HG02642 (cell line): ENCODE results near the gene OR11A1.

Source experiments
- ATAC-seq: cut with Tn5 transposase; IDR thresholded peaks from one replicate; pipeline ENCODE4 v1.9.1; 2021; ENCODE audit warnings: mild to moderate bottlenecking; ENCODE audit not compliant: unreplicated experiment, poor library complexity

OR11A1 gene, protein sequence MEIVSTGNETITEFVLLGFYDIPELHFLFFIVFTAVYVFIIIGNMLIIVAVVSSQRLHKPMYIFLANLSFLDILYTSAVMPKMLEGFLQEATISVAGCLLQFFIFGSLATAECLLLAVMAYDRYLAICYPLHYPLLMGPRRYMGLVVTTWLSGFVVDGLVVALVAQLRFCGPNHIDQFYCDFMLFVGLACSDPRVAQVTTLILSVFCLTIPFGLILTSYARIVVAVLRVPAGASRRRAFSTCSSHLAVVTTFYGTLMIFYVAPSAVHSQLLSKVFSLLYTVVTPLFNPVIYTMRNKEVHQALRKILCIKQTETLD

DNA sequence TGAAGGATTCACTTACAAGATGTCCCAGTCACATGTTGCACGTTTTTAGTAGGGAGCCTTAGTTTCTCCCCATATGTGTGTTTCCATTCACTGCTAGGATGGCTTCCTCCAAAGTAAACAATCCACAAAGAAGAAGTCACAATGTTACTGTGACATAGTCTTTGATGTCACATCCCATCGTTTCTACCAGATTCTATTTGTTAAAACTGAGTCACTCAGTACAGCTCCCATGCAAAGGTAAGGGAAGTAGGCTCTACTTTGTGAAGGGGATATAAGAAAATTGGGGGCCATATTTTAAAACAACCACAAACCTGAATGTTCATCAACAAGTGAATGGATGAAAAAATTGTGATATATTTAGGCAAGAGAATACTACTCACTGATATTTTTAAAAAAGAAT lies at the start of gene OR11A1, which contains the start of gene OR2H1:
TSS of gene OR11A1 (minus strand) at position 101 of the 400 bp plus-strand sequence. CDS start 29,430 bp downstream, outside the sequence.
TSS of gene OR2H1 (plus strand) at position 185 of the 400 bp plus-strand sequence. CDS start 4,615 bp downstream, outside the sequence.
- no peak for ATAC-seq

DNA sequence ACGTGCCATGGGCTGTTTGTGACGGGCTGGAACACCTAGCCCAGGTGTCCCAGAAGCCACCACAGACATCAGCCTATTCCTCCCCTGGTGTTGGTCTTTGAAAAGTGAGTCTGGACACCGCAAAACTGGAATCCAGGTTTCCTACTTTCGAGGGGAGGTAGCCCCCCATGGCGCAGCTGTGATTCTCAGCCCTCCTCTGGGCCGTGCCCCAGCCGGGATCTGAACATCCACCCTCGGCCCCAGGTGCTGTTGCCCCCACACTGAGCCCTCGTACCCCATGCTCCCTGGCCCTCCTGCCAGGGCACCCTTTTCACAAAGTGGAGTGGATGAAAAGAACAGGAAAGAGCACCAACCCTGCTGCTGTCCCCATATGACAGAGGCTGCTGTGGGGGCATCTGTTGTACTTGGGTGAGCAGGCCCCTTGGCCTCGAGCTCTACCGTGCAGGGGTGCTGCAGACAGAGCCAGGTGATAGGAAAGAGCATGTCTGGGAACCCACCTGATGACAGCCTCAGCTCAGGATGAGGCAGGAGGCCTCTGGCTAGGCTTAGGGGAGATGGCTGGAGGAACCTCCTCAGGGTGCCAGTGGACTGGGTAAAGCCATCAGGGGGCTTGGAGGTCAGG lies 49.7 kb upstream of the OR11A1 start:
- ATAC-seq: no peak

DNA sequence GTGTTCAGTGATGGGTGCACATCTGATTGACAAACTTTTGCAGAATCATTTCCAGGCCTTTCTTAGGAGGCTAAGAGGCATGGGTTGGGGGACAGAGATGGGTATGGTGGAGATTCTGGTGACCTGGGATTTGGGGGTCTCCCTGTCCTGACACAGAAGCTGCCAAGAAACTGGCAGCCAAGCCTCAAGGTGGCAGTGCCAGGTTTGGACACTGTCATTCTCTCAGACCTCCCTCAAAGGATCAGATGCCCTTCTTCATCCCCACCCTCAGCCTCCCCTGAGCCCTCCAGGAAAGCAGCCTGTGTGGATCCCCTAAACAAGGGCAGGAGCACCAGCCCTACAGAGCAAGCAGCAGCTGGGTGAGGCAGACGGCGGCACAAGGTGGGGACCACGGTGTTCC lies 48.9 kb upstream of the OR11A1 start:
- no peak for ATAC-seq

DNA sequence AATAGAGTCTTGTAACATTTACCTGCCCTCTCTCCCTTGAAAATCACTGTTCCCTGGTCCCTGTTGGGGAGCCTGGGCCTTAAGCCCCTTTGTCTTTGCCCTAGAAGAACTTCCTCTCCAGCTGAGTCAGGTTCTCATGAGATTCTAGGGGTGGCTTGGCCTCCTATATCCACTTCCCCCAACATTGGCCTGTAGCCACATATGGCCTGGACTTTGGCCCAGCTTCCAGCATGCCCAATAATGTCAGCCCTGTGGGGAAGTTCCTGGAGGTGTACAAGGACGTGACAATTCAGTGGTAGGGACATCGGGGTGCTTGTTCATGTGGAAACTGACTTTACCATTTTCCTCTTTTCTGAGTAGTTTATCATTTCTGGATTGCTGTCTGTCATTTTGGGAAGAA lies 48.1 kb upstream of the OR11A1 start:
- no peak for ATAC-seq

DNA sequence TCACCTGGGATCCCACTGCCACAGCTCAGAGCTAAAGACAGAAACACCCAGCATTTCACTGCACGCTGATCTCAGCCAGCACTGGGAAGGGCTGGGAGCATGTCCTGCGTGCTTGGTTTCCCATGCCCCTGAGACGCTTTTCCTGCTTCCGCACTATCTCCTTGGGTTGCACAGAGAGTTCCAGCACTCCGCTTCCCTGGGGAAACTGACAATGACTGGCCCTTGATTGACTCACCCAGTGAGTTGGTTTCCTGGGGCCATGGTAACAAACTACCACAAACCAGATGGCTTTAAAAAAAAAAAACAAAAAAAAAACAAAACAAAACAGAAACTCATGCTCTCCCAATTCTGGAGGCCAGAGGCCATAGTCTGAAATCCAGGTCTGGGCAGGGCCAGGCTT lies 45.7 kb upstream of the OR11A1 start:
- no peak for ATAC-seq

DNA sequence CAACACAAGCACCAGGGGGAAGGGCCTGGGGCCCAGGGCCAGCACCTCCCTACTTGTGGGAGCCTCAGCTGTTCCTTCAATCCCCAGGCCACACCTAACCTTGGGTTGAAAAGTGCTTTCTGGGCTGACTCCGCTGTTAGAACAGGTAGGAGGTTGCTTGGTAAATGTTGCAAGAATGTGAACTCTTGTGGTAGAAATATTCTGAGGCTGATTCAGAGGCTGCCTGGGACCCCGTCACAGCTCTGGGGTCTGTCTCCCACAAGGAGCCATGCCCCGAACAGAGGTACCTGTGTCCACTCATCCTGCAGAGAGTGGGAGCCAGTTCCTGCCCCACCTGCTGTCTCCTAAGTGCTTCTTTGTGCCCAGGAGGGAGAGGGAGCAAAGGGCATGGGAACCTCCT lies 45.3 kb upstream of the OR11A1 start:
- ATAC-seq: no peak

DNA sequence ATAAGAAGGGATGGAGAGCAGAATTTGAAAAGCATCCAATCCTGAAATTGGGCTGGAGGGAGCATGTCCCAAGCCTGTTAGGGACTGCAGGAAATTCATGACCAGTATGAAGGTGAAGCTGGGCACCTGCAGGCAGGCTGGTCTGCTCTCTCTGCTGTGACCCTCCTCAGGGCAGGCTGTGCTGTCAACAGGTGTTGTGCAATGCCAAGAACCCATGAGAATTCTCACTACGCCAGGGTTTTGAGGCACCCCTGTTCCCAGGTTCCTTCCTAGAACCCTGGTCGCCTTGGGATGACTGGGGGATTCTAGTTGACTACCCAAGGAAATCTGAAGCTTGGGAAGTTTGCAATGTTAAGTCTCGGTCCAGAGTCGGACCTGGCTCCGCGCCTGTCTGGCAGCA lies 44.2 kb upstream of the OR11A1 start:
- no peak for ATAC-seq

DNA sequence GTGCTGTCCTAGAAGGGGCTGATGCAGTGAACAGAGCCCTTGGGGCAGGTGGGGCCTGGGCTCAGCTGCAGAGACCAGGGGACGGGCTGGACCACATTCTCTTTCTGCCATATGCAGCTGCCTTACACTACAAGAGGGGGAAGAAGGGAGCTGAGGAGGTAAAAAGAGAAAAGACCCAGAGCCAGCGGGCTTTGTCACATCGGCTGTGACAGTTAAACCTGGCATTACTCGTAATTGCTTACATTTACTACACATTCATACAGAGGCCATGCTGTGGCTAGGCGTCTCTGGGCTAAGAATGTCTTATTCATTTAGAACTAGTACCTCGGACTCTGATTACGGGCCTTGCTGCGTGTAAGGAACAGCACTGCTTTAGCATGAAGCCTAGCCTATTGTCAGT lies 43.7 kb upstream of the OR11A1 start:
- ATAC-seq: no peak

DNA sequence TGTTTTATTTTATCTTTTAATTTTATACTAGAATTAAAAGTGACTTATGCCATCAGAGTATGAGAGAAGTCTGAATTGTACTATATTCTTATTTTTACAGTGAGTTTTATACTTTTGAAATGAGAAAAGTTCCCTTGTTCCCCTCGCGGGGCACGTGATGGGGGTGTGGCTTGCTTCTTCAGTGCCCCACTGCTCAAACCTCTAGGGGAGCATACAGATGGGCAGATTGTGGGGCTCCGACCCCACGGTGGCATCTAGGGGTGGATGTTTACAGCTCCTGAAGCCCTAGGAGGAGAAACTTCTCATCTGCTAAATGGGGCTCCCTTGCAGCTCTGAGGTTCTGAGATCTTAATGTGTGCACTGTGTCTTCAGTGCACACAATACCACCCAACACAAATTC lies 42.8 kb upstream of the OR11A1 start:
- ATAC-seq: no peak

DNA sequence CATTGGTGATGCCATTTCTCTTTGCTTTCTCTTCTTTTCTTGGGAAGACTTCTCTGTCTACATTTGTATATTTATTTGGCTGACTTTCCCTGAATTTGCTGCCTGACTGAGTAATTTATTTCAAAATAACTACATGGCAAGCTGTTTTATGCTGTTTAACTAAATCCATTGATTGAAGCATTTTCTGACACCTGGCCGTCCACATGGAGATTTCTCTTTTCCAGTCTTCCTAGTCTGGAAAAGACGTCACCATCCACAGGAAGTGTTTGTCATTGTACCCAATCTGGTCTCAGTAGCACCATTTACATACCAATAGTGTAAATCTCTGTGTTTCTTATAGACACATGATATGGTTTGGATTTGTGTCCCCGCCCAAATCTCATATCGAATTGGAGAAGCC lies 40.1 kb upstream of the OR11A1 start:
- ATAC-seq: no peak

DNA sequence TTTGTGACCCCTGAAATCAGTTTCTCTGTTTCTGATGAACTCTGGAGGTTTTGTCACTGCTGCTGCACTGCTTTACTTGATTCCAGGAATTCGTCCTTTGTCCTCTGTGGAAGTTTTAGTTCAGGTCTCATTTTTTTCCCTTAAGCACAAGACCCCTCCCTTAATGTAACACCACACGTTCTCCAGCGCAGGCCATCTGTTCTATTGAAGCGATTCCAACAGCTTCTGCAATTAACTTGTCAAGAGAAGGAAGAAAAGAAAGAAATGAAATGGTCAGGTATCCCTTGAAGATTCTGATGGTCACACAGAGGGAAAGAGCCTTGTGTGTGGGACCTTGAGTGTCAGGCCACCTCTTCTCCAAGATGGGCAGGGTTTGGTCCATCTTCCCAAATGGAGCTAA lies 38.7 kb upstream of the OR11A1 start:
- ATAC-seq: no peak

DNA sequence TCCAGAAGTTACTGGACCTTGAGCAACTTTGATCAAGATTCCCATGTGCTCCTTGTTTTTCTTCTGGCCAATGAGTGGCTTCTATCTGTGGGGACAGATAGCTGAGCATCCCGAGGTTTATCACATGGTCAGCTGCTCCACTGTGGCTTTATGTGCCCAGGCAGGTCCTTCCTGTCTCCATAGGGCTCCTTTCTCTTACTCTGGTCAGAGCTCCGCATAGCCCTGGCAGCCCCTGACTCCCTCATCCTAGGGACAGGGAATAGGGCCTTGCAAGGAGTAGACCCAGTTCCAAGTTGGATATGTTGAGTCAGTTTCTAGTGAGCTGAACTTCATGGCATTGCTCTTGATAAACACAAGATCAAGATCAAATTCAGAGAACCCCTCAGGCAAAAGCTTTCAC lies 37.3 kb upstream of the OR11A1 start:
- ATAC-seq: no peak

DNA sequence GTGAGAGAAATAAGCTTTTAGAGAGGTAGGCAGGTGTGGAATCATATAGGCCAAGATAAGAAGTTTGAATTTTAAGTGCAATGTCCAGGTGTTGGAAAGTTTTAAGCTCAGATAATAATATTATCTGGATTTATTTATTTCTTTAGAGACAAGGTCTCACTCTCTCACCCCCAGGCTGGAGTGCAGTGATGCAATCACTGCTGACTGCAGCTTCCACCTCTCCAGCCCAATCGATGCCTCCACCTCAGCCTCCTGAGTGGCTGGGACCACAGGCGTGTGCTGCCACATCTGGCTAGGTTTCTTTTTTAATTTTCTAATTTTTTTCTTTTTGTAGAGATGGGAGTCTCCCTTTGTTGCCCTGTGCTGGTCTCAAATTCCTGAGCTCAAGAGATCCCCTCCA lies 36.4 kb upstream of the OR11A1 start:
- no peak for ATAC-seq

DNA sequence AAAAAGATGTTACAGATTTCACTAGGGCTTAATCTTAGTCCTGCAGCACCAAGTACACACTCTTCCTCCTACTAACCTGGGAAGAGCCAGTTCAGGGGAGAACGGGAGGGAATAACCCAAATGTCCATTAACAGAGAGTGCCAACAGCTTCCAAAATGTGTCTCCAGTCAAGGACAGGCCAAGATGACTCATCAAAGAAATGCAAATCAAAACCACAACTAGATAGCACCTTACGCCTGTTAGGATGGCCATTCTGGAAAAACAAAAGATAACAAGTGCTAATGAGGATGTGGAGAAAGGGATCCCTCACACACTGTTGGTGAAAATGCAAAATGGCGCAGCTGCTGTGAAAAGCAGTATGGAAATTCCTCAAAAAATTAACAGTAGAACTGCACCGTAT lies 34.7 kb upstream of the OR11A1 start:
- ATAC-seq: no peak

DNA sequence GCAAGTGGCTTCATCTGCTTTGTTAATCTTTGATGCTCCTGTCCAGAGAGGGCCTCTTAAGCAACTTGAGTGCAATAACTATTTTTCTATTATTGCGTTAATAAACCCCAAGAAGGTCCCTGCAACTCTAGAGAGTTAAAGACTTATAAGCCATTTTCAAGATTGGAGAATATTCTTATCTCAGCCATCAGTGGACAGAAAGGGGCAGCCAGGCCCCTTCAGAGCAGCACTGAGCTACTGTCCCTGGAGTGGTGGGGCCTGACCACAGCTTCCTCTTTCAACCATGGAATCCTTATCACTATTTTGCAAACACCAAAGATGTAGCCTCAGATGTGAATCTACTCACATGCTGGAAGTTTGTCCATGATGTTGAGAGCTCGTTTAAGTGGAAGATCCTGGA lies 33.7 kb upstream of the OR11A1 start:
- ATAC-seq: no peak

DNA sequence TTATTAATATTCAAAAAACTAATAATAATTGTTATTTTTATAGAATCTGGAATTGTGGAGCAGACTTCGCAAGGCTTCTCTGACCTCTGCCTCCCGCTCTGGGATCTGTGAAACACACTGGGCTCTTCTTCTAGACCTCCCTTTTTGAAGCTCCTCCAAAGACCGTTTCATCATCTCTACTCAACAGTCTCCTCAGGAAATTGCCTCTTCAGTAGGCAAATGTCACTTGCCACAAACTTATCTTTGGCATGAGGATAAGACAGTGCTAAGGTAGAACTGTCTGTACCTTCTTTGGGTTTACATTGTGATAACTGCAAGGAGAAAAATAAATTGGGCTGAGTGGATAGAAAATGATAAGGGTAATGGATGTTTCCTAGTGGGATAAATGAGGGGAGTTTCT lies 33.2 kb upstream of the OR11A1 start:
- no peak for ATAC-seq

DNA sequence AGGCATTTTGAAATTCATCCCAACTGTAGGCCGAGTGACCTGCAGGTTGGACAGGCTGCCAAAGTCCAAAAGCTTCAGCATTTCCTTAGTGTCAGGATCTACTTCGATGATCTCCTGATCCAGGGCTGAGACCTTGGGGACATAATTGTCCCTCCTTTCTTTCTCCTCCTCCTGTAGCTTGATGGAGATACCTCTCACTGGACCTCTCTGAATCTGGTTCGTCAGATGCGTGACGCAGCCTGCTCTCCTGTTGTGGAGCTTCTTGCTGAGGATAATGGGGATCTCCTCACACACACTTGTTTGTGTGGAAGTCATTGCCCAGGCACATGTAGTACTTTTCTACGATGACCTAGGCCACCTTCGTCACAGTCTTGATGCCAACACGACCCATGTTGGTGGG lies 32.4 kb upstream of the OR11A1 start:
- no peak for ATAC-seq

DNA sequence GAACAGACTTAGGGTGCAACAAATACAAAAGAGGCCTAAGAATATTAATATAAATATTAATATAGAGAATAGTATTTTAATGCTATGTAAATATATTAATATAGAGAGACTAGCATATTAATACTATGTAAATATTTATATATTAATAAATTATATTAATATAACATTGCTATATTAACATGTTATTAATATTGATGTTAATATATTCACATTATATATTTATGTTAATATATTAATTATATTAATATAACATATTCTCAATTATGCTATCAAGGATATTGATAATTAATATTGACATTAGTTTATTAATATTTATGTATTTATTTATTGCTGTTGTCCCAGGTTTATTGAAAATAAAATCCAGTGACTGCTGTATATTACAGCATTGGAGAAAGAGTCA lies 32.0 kb upstream of the OR11A1 start:
- ATAC-seq: no peak

DNA sequence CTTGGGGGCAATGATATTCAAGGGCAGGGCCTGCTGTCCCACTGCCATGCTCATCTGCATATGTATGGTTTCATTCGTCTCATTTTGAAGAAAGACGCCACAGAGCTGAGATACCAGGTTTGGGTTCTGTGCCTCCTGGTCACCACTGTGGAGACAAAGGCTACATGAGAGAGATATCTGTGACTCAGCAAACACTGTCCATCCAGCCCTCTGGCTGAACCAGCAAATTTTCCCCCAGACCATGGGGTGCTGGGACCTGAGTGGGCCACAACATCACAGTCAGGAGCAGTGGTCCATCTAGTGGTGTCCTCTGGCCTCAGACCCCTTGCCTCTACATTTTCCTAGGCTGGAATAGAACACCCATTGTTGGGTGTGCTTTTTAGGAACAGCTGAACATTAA lies 30.8 kb upstream of the OR11A1 start, which contains the start of gene MAS1L:
TSS of gene MAS1L (minus strand) at position 297 of the 400 bp plus-strand sequence. CDS start at position 243, 54 bp downstream.
- no peak for ATAC-seq

DNA sequence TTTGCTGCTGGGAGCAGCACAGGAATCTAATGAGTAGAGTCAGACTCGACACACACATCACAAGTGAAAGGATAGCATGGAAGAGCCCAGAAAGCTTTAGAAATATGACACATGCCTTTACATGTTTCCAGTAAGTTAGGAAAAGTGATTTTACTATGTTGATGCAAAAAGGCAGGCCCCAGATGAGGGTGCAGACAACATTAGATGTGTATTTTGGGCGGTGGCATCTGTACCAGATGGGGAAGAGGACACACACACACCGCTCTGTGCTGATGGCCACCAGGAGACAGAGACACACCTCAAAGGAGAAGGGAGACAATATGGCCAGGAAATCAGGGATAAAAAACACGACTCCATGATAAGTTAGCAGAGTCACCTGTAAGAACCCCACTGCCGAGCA lies 30.3 kb upstream of the OR11A1 start:
- no peak for ATAC-seq

DNA sequence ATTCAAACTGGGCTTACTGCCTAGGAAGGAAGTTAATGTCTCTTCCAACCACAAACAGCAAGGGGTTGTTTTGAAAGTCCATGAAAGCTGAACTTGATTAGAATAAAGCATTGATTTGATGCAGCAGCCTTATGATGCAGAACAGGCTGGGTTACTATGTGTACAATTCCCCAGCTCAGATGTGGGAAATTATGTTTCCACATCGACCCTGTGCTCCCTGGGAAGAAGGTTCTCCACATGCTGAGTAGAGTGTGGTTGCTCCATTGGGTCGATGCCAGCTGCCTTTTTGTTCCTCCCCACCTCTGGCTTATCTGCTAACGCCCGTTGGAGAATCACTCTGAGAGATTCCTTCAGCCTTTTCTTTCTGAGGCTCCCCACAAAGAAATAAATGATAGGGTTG lies 29.7 kb upstream of the OR11A1 start:
- ATAC-seq: no peak

DNA sequence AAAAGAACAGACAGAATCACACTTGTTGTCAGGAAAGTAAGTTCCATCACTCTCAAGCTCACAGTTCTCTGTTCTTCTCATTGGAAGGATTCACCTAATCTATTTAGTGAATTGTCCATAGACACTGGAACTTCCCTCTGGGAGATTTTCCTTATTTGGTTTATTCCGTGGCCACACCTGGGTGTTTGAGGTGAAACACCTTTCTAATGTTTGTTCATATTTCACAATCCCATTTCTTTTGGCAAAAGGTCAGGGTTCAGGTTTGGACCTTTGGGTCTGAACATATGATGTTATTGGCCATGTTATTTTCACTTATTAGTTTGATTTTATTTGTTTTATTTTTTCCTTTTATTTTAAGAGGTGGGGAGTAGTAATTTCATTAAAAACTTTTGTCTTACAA lies 26.9 kb upstream of the OR11A1 start:
- no peak for ATAC-seq
